NCI-H2196 treated with DMSO at 0.1 percent for 48 hours (cell line): Measurements from ENCODE around the gene TRIM40.
"Not testable (repeated sequence)": the region's sequence is repeated elsewhere in the genome, so short reads cannot be mapped to it uniquely, and the experiment has no call there.

Experiments used
- DNase-seq: peaks from one replicate; lab custom pipeline; 2025; ENCODE audit not compliant: unreplicated experiment; lab: John Stamatoyannopoulos, UW

Gene TRIM40

GRCh38 chr6:30162265-30163089 lies 26.5 kb downstream of the TRIM40 start:
- DNase-seq: no peak

DNA sequence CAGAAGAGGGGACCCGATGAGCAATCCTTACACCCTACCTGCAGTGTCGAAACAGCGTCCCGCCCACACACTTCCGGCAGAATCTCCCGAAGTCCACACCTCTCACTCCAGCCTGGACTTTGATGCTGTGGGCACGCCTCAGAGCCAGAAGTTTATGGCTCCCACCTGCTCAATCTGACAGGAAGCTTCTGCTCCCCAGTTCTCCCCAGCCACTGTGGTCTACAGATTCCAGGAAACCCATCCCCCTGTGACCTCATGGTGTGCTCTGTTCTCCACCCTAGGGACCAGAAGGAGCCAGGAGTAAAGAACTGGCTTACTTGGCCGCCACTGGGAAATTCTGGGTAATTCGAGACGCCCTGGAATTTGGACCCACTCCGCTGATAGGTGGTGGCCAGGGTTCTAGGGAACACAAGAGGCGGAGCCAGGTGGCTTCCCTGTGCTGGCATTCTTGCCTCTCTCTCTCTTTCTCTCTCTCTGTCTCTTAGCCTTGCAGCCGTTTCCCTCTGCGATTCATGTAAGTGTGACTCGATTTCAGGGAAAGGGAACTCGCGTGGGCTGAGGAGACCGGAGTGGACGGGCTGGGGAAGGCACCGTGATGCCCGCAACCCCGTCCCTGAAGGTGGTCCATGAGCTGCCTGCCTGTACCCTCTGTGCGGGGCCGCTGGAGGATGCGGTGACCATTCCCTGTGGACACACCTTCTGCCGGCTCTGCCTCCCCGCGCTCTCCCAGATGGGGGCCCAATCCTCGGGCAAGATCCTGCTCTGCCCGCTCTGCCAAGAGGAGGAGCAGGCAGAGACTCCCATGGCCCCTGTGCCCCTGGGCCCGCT lies 27.4 kb downstream of the TRIM40 start, which contains the start of gene TRIM15:
TSS of gene TRIM15 (plus strand) at position 457 of the 828 bp plus-strand sequence. CDS start at position 596, 139 bp downstream.
- no peak for DNase-seq

DNA sequence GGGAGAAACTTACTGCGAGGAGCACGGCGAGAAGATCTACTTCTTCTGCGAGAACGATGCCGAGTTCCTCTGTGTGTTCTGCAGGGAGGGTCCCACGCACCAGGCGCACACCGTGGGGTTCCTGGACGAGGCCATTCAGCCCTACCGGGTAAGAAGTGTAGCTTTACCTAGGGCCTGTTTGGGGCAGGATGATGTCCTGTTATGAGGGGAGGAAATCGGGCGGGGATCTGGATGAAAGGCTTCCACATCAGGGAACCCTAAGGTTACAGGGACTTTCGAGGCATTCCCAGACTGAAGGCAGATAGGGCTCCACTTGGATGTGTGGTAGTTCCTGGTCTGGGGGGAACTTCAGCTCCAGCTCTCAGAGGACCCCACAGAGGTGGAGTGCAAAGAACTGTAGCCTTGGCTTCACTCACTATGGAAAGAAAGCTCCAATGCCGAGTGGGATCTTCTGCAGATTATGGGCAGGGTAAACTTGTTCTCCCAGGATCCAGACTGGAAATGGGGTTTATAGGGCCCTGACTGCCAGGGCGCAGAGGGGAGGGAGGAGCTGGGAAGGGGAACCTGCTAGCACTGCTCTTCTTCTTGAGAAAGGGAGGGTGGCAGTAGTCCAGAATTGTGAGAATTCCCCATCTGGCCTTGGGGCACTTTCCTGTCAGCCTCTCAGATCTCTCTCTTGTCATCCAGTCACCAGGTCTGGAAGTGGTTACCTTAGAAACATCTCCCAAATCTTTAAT lies 28.1 kb downstream of the TRIM40 start:
- no peak for DNase-seq

DNA sequence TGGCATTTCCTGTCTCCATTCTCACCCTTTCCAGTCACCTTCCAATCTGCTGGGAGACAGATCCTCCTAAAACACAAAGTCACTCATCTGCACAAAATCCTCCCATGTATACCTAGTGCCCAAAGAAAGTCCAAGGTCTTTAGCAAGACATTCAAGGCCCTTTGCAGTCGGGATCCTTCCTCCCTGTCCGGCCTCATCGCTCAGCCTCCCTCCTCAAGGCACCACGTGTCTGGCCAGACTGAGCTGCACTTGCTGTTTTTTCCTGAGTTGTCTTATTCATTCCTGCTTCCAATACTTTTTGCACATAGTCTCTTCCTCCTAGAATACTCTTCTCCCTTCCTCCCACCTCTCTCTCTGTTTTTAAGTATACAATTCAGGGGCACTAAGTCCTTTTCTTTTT lies 28.8 kb downstream of the TRIM40 start:
- no peak for DNase-seq

DNA sequence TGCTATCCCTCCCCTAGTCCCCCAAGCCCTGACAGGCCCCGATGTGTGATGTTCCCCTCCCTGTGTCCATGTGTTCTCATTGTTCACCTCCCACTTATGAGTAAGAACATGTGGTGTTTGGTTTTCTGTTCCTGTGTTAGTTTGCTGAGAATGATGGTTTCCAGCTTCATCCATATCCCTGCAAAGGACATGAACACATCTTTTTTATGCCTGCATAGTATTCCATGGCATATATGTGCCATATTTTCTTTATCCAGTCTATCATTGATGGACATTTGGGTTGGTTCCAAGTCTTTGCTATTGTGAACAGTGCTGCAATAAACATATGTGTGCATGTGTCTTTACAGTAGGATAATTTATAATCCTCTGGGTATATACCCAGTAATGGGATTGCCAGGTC lies 29.3 kb downstream of the TRIM40 start:
- not testable (repeated sequence) for DNase-seq

GRCh38 chr6:30167101-30167500 lies 31.2 kb downstream of the TRIM40 start:
- DNase-seq: no peak

DNA sequence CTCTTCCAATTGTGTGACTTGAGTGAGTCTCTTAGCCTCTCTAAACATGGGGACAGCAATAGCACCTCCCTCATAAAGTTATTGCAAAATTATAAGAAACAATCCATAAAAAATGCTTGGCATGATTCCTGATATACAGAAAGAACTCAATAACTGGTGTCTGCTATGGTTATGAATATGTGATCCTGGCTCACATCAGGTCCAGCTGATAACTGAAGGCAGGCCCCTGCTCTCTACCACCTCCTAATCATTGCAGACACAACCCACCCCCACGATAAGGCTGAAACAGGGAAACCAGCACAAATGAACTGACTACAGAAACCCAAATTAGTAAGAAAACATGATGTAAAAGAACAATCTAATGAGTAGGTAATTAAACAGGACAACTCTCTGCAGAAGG lies 32.8 kb downstream of the TRIM40 start:
- DNase-seq: no peak

DNA sequence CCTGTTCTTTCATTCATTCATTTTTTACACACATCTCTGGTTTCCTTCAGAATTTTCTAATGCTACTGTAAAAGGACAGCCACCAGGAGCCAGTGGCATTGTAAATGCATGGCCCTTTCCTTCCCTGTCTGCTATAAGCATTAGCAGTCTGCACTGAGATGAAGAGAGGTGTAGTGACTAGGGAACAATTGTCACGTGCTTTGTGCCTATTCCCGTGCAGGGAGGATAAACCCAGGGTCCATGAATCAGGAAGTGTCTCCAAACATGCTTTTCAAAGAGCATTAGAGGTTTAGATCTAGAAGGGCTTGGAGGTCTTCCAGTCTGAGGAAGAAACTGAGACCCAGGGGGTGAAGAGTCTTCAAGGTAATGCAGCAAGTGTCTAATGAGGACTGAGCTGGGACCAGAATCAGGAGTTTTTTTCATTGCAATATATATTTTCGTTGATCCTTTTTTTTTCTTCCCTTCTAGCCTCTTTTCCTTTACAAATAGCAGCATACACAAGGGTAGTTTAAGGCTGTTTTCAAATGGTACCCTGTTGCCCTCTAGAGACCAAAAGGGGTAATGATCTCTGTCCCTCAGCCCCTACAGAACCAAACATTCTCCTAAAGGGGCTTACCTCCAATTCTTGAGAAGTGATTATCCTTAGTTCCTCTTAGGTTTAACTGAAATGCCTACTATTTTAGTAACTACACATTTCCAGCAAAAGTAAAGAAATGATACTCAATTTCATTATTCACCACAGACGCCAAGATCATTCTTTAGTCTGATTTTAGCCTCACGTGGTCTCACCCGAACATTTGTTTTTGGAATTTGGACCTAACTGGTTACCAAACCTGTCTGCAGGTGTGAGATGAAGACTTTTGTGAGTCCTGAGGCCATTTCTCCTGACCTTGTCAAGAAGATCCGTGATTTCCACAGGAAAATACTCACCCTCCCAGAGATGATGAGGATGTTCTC lies 34.0 kb downstream of the TRIM40 start:
- DNase-seq: peak; percentile 31

DNA sequence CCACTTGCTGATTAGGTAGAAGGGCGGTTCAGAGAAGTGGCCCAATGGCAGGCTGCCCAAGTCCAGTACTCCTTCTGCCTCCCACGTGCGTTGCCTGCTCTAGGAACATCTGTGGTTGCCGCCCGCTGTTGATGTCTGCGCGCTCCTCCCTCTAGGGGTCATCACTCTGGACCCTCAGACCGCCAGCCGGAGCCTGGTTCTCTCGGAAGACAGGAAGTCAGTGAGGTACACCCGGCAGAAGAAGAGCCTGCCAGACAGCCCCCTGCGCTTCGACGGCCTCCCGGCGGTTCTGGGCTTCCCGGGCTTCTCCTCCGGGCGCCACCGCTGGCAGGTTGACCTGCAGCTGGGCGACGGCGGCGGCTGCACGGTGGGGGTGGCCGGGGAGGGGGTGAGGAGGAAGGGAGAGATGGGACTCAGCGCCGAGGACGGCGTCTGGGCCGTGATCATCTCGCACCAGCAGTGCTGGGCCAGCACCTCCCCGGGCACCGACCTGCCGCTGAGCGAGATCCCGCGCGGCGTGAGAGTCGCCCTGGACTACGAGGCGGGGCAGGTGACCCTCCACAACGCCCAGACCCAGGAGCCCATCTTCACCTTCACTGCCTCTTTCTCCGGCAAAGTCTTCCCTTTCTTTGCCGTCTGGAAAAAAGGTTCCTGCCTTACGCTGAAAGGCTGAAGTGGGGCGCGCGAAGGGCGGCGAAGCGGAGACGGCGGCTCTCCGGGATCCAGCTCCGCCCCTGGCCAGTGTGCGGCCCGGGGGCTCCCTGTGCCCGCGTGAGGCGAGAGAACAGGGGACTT lies 35.9 kb downstream of the TRIM40 start:
- no peak for DNase-seq

DNA sequence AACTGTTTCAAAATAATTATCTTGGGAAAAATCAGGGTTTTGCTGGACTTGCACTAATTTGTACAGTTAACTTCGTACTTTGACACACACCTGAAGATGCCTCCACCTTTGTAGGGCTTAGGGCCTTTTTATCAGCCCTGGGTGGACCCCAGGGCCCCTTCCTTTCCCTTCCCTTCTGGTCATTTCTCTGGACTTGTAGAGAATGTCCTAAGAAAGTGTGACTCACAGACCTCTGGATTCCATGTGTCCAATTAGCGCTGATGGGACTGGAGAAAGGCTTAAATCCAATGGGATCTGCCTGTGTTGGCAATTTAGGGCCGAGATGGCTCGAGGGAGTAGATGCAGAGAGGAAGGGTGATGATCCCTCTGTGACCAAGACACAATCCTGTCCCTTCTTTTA lies 36.7 kb downstream of the TRIM40 start:
- DNase-seq: no peak

DNA sequence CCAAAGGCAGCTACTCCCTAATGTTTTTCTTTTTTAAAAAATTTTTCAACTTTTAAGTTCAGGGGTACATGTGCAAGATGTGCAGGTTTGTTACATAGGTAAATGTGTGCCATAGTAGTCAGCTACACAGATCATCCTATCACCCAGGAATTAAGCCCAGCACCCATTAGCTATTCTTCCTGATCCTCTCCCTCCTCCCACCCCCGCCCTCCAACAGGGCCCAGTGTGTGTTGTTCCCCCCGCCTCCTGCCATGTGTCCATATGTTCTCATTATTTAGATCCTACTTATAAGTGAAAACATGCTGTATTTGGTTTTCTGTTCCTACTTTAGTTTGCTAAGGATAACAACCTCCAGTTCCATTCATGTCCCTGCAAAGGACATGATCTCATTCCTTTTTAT lies 39.8 kb downstream of the TRIM40 start:
- no peak for DNase-seq

DNA sequence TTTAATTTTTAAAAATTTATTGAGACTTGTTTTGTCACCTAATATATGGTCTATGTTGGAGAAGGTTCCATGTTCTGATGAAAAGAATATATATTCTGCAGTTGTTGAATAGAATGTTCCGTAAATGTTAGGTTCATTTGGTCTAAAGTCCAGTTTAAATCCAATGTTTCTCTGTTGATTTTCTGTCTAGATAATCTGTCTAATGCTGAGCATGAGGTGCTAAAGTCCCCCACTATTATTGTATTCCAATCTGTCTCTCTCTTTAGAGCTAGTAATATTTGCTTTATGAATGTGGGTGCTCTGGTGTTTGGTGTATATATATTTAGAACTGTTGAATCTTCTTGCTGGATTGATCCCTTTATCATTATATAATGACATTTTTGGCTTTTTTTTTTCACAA lies 42.9 kb downstream of the TRIM40 start:
- no peak for DNase-seq

DNA sequence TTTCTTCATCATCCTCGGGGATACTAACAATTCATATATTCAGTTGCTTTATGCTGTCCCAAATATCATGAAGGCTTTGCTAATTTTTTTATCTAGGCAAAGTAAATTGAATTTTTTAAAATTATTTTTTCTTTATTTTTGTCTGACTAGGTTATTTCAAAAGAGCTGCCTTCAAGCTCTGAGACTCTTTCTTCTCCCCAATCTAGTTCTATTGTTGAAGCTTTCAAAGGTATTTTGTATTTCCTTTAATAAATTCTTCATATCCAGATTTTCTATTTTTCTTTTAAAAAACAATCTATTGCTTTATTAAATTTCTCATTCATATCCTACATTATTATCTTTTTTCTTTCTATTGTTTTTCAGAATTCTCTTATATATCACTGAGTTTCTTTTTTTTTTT lies 44.2 kb downstream of the TRIM40 start:
- DNase-seq: no peak

GRCh38 chr6:30184417-30185031 lies 48.6 kb downstream of the TRIM40 start:
- no peak for DNase-seq

GRCh38 chr6:30185846-30186484 lies 50.0 kb downstream of the TRIM40 start:
- DNase-seq: no peak

GRCh38 chr6:30188541-30188940 lies 52.6 kb downstream of the TRIM40 start:
- DNase-seq: no peak

GRCh38 chr6:30192076-30192475 lies 56.1 kb downstream of the TRIM40 start:
- no peak for DNase-seq

- no peak for DNase-seq
These were observed 59.1 kb downstream of the TRIM40 start for GRCh38 chr6:30194797-30195690.
